ENCODE results near the gene PMIS2.

Gene PMIS2

GRCh38 chr19:35636651-35637050 lies 50.7 kb downstream of the PMIS2 start:
- DNase-seq: no peak
